ENCODE measurements around the gene LIMK2.

GRCh38 chr22:31277741-31278140, 65.6 kb downstream of the LIMK2 start:
- no peak for TF ChIP-seq POLR2A (IDR thresholded peaks at IDR 0.05; ENCODE audit: low read depth, low read length)
- no peak for TF ChIP-seq TAF1 (IDR thresholded peaks at IDR 0.05; ENCODE audit: low read depth, low read length)
- TF ChIP-seq SPI1 (IDR thresholded peaks at IDR 0.05; ENCODE audit: low read depth, low read length) = no peak
- no peak for TF ChIP-seq POLR2AphosphoS5 (IDR thresholded peaks at IDR 0.05; ENCODE audit: low read depth, low read length)
